PC-9 (cell line): ENCODE measurements around the gene SEMA4A. TPM values are rescaled to one million over a fixed set of nuclear protein-coding genes. Genes with fewer than 3 reads are reported as not detected.

ENCODE experiments used
- BruUV-seq: library from RNA; stranded (reverse); fragments of 400-500 nt; replicated peaks from 2 replicates; lab custom pipeline; 2021; lab: Mats Ljungman, UMichigan
- CTCF ChIA-PET: fragments of 300-600 bp; sonication (Branson Sonifier 250); formaldehyde crosslinking; loops from one replicate; lab custom pipeline; 2022; ENCODE audit warnings: antibody characterized with exemption; lab: Charles Lee
- POLR2A ChIA-PET: fragments of 300-600 bp; sonication (Branson Sonifier 250); formaldehyde crosslinking; loops from one replicate; lab custom pipeline; 2022; ENCODE audit warnings: antibody characterized with exemption; ENCODE audit not compliant: unreplicated experiment; lab: Charles Lee
- DNase-seq, 2 experiments: peaks; one replicate each; pipeline versions ENCODE4 v3.0.0 to v3.0.0-alpha.2; 2015 to 2022; ENCODE audit warnings: mixed read lengths in 1 of 2
- H2AFZ ChIP-seq: fragments of 200-600 bp; sonication (generic); 2 replicates; pipeline ENCODE4 v1.8.1; 2017; ENCODE audit warnings: antibody characterized with exemption
- H3F3A ChIP-seq: fragments of 200-600 bp; sonication (generic); 2 replicates; pipeline ENCODE4 v1.8.1; 2017; ENCODE audit warnings: antibody characterized with exemption, mild to moderate bottlenecking, low read depth; ENCODE audit not compliant: insufficient read depth
- H3K27ac ChIP-seq: fragments of 200-600 bp; sonication (generic); 2 replicates; pipeline ENCODE4 v1.6.1; 2016; ENCODE audit warnings: mixed run types
- H3K27me3 ChIP-seq: fragments of 200-600 bp; sonication (generic); 2 replicates; pipeline ENCODE4 v1.6.1; 2016; ENCODE audit warnings: low read depth, mixed run types; ENCODE audit not compliant: insufficient read depth
- H3K36me3 ChIP-seq: fragments of 200-600 bp; sonication (generic); 2 replicates; pipeline ENCODE4 v1.6.1; 2016; ENCODE audit warnings: low read depth, mixed run types
- H3K4me1 ChIP-seq: fragments of 200-600 bp; sonication (generic); replicated peaks from 2 replicates; pipeline ENCODE4 v1.6.1; 2016; ENCODE audit warnings: mixed run types; ENCODE audit not compliant: insufficient read depth
- H3K4me2 ChIP-seq: fragments of 200-600 bp; sonication (generic); 2 replicates; pipeline ENCODE4 v1.6.1; 2017; ENCODE audit warnings: mixed run types
- H3K4me3 ChIP-seq: fragments of 200-600 bp; sonication (generic); 2 replicates; pipeline ENCODE4 v1.6.1; 2016; ENCODE audit warnings: mixed run types
- H3K79me2 ChIP-seq: fragments of 200-600 bp; sonication (generic); 2 replicates; pipeline ENCODE4 v1.6.1; 2017; ENCODE audit warnings: low read depth, mixed run types
- H3K9me2 ChIP-seq: fragments of 200-600 bp; sonication (generic); 2 replicates; pipeline ENCODE4 v1.8.1; 2017; ENCODE audit warnings: mild to moderate bottlenecking; ENCODE audit not compliant: insufficient read depth
- H3K9me3 ChIP-seq: fragments of 200-600 bp; sonication (generic); 2 replicates; pipeline ENCODE4 v1.8.1; 2016; ENCODE audit warnings: low read depth; ENCODE audit not compliant: insufficient read depth
- H4K20me1 ChIP-seq: fragments of 200-600 bp; sonication (generic); 2 replicates; pipeline ENCODE4 v1.8.1; 2017; ENCODE audit not compliant: insufficient read depth
- EZH2 ChIP-seq: fragments of 200-600 bp; sonication (generic); IDR thresholded peaks from 2 replicates; pipeline ENCODE4 v1.8.0; 2017; ENCODE audit warnings: antibody characterized with exemption, low read depth
- intact Hi-C: fragments of 100-400 bp; cut with micrococcal nuclease; formaldehyde crosslinking; loops from one replicate; pipeline ENCODE4 v1.10.0; 2022; ENCODE audit not compliant: unreplicated experiment
- total RNA-seq: library from RNA; stranded (reverse); gene quantifications from 2 replicates; pipeline ENCODE4 v1.2.3, GENCODE V29; 2021
- TF ChIP-seq, protein P1 (sequence below): fragments of 200-600 bp; sonication (generic); conservative IDR thresholded peaks from 2 replicates; pipeline ENCODE4 v1.6.1; 2017; ENCODE audit warnings: mixed run types, antibody characterized with exemption, mild to moderate bottlenecking, moderate library complexity

Gene SEMA4A
- total RNA-seq, 1 experiment from 2014 or later: 16.2 TPM

DNA sequence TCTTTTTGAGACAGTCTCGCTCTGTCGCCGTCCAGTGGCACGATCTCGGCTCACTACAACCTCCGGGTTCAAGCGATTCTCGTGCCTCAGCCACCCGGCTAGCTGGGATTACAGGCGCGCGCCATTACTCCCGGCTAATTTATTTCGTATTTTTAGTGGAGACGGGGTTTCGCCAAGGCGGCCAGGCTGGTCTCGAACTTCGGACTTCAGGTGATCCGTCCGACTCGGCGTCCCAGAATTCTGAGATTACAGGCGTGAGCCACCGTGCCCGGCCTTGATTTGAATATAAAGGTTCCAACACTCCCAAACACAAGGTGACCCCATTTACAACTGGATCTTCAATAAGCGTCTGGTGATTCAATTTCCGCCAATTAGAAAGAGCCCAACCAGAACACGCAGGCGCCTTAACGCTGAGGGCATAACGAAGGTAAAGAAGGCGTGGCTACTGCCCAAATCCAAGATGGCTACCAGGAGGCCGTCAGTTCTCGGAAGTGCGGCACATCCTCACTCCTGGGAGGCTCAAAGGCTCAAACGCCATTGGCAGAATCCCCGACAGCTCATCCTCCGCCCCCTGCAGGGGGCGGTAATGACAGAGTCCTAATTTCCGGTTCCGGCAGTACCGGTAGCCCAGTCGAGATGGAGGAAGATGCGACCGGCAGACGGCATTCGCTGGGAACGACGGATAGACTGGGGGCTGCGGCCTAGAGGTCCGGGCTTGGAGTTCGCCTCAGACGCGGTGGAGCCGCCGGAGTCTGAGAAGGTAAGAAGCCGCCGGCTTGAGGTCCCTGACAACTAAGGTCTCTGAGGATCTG, 40.3 kb downstream of the SEMA4A start, which contains the start of gene SLC25A44:
Gene SLC25A44, plus strand, starts transcription at position 617 of the 812 bp plus-strand sequence. CDS start 5,744 bp downstream, outside the sequence.
- CTCF ChIA-PET: interaction anchor here (0.6 kb wide), 1 partner anchor 48 kb away, joined by 5 read pairs; no protein-coding TSS in a partner anchor
- BruUV-seq: TSS peak; percentile 85
- intact Hi-C loops: no loop called here

DNA sequence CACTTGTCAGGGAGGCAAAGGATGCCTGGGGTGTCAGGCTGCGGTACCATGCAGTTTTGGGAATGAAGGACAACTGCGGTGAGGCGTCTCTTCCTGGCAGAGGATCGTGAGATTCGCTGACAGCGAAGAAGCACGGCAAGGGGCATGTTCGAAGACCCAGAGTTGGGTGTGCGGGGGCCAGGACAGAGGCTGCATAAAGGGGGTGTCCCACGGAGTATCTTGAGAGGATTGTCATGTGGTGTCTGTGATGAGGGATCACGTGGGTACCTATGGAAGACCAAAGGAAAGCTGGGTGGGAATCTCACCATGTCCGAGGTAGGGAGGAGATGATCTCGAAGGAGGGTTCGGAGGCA, 40.9 kb downstream of the SEMA4A start:
- ChIA-PET CTCF (no interaction called here), POLR2A (interaction anchor here (0.6 to 1.7 kb wide), 5 partner anchors 19 to 90 kb away, joined by 3 to 17 read pairs (median 4); partner anchors contain the start of gene PMF1)
- Histone ChIP-seq H3K36me3 (no peaks in the 10 kb centered on the region), H3K9me3 (no peaks in the 10 kb centered on the region), H3K79me2 (peaks cover 42% of the 10 kb centered on the region), H3F3A (no peaks in the 10 kb centered on the region; the same call in 1 of the 2 replicates), H3K27ac (no peak overlapping the region), H3K27me3 (no peaks in the 10 kb centered on the region), H4K20me1 (no peaks in the 10 kb centered on the region; the same call in 1 of the 2 replicates), H3K9me2 (no peaks in the 10 kb centered on the region), H3K4me3 (peak overlapping the region; percentile 95), H3K4me1 (peaks cover 12% of the 10 kb centered on the region), H3K4me2 (peak overlapping the region; percentile 80), H2AFZ (peak overlapping the region; percentile 88)
- intact Hi-C loops: no loop called here
- BruUV-seq: TSS peak; percentile 59
- DNase-seq: no peak
- TF ChIP-seq EZH2: no peak
- TF ChIP-seq, protein P1, sequence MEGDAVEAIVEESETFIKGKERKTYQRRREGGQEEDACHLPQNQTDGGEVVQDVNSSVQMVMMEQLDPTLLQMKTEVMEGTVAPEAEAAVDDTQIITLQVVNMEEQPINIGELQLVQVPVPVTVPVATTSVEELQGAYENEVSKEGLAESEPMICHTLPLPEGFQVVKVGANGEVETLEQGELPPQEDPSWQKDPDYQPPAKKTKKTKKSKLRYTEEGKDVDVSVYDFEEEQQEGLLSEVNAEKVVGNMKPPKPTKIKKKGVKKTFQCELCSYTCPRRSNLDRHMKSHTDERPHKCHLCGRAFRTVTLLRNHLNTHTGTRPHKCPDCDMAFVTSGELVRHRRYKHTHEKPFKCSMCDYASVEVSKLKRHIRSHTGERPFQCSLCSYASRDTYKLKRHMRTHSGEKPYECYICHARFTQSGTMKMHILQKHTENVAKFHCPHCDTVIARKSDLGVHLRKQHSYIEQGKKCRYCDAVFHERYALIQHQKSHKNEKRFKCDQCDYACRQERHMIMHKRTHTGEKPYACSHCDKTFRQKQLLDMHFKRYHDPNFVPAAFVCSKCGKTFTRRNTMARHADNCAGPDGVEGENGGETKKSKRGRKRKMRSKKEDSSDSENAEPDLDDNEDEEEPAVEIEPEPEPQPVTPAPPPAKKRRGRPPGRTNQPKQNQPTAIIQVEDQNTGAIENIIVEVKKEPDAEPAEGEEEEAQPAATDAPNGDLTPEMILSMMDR: no peak

More for the DNA sequence above, 40.3 kb downstream of the SEMA4A start, which contains the start of gene SLC25A44:
- no peak for TF ChIP-seq EZH2
- TF ChIP-seq, protein P1: peak; percentile 73
- DNase-seq: peak; percentile 97
- Histone ChIP-seq H3K4me2 (peak within 1 kb of the TSS; percentile 80), H3K4me3 (peak within 1 kb of the TSS; percentile 95), H3K9me2 (no peaks in the 10 kb centered on the region), H3K27ac (peak within 1 kb of the TSS; percentile 72), H3K4me1 (peaks cover 12% of the 10 kb centered on the region), H2AFZ (peak within 1 kb of the TSS; percentile 91), H3K79me2 (peaks cover 42% of the 10 kb centered on the region), H3K27me3 (no peaks in the 10 kb centered on the region), H3K36me3 (no peaks in the 10 kb centered on the region), H3F3A (no peaks in the 10 kb centered on the region; the same call in 1 of the 2 replicates), H4K20me1 (no peaks in the 10 kb centered on the region; the same call in 1 of the 2 replicates), H3K9me3 (no peaks in the 10 kb centered on the region)
- POLR2A ChIA-PET: interaction anchor here (0.5 to 1.7 kb wide), 11 partner anchors 19 to 1109 kb away, joined by 3 to 17 read pairs (median 4); partner anchors contain the start of gene PMF1

DNA sequence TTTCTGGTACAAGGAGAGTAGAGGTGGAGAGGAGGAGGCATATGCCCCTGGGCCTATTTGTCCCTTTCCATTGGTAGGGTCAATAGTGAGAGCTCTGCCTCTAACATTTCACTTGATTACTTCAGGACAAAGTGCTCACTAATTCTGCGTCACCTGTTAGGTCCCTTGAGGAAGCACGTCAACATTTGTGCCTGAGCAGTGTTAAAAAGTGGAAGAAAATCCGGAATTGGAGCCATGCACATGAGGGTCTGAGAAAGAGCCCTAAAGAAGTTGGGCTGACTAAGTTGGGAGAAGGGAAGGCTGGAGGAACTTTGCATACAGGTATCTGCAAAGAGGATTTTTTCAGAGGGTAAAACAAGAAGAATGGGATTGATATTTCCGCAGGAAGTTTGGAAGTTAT, 42.5 kb downstream of the SEMA4A start:
- no TSS peak for BruUV-seq
- Histone ChIP-seq H2AFZ (no peak overlapping the region), H3K27ac (no peak overlapping the region), H3K4me3 (no peak overlapping the region), H3K27me3 (no peaks in the 10 kb centered on the region), H3K79me2 (peaks cover 42% of the 10 kb centered on the region), H3F3A (no peaks in the 10 kb centered on the region; the same call in 1 of the 2 replicates), H3K4me1 (peaks cover 12% of the 10 kb centered on the region), H3K36me3 (no peaks in the 10 kb centered on the region), H4K20me1 (no peaks in the 10 kb centered on the region; the same call in 1 of the 2 replicates), H3K9me2 (no peaks in the 10 kb centered on the region), H3K4me2 (no peak overlapping the region), H3K9me3 (no peaks in the 10 kb centered on the region)
- ChIA-PET POLR2A (no interaction called here), CTCF (no interaction called here)
- intact Hi-C loops: no loop called here
- DNase-seq: no peak
- no peak for TF ChIP-seq EZH2
- TF ChIP-seq, protein P1: no peak
